HepG2 (cell line): ENCODE results near the gene MREG.

Source experiments
- E2F2 ChIP-seq: sonication (generic); formaldehyde crosslinking; IDR thresholded peaks from 2 replicates; pipeline ENCODE4 v1.4.0; 2020; ENCODE audit warnings: missing genetic modification reagents, borderline replicate concordance
- FOXP4 ChIP-seq: sonication (generic); formaldehyde crosslinking; IDR thresholded peaks from 2 replicates; pipeline ENCODE4 v1.4.0; 2020; ENCODE audit warnings: missing genetic modification reagents
- KLF16 ChIP-seq, 2 experiments: sonication (generic) in 1 of 2; formaldehyde crosslinking in 1 of 2; IDR thresholded peaks; 2 replicates each; pipeline versions ENCODE4 v1.6.1 to v1.8.0; 2016 to 2023; ENCODE audit warnings: missing genetic modification reagents in 2 of 2, missing compliant biosample characterization in 1 of 2
- MAFG ChIP-seq: sonication (generic); formaldehyde crosslinking; IDR thresholded peaks from 2 replicates; pipeline ENCODE4 v1.5.1; 2020; ENCODE audit warnings: mild to moderate bottlenecking, missing genetic modification reagents
- POLR2AphosphoS5 ChIP-seq: IDR thresholded peaks from 2 replicates; pipeline ENCODE4 v1.6.1; 2012; ENCODE audit warnings: low read depth, low read length
- REST ChIP-seq, 2 experiments: IDR thresholded peaks; 2 replicates each; pipeline ENCODE4 v1.6.1; 2011 to 2012; ENCODE audit warnings: low read length in 2 of 2, borderline replicate concordance in 1 of 2, low read depth in 1 of 2, mild to moderate bottlenecking in 1 of 2, moderate library complexity in 1 of 2
- SIX4 ChIP-seq: sonication (generic); formaldehyde crosslinking; IDR thresholded peaks from 2 replicates; pipeline ENCODE4 v1.4.0; 2020; ENCODE audit warnings: missing genetic modification reagents
- ZHX1 ChIP-seq: sonication (generic); formaldehyde crosslinking; IDR thresholded peaks from 2 replicates; pipeline ENCODE4 v1.8.1; 2022; ENCODE audit warnings: low read depth, mild to moderate bottlenecking, missing genetic modification reagents
- ZNF274 ChIP-seq: sonication (generic); formaldehyde crosslinking; IDR thresholded peaks from 2 replicates; pipeline ENCODE4 v1.5.1; 2020; ENCODE audit warnings: mild to moderate bottlenecking, missing genetic modification reagents
- ZNF275 ChIP-seq: sonication (generic); formaldehyde crosslinking; IDR thresholded peaks from 2 replicates; pipeline ENCODE4 v1.8.0; 2022; ENCODE audit warnings: missing genetic modification reagents, mild to moderate bottlenecking, inconsistent platforms, borderline replicate concordance
- ZNF605 ChIP-seq: sonication (generic); formaldehyde crosslinking; IDR thresholded peaks from 2 replicates; pipeline ENCODE4 v1.8.0; 2022; ENCODE audit warnings: mild to moderate bottlenecking, missing genetic modification reagents

GRCh38 chr2:215941726-215942125, 71.6 kb downstream of the MREG start:
- TF ChIP-seq REST (IDR thresholded peaks at IDR 0.05; ENCODE audit: borderline replicate concordance in 1 of 2, low read depth in 1 of 2, low read length in 2 of 2) (no peak), MAFG (no peak), SIX4 (CRISPR knock-in tag) (no peak), ZNF275 (CRISPR knock-in tag) (no peak), FOXP4 (CRISPR knock-in tag) (no peak), ZNF605 (CRISPR knock-in tag) (no peak), ZHX1 (CRISPR knock-in tag) (no peak), KLF16 (CRISPR knock-in tag; IDR thresholded peaks at IDR 0.05) (no peak), POLR2AphosphoS5 (no peak), ZNF274 (no peak), E2F2 (CRISPR knock-in tag) (no peak)
